Suppressor macrophage (primary cell): ENCODE results near the gene ARAP1.

Experiments
- DNase-seq, 4 experiments: peaks; one replicate each; pipeline ENCODE4 v3.0.0-alpha.2; 2020 to 2022

The ARAP1 gene

GRCh38 chr11:72703267-72704008 lies 48.8 kb downstream of the ARAP1 start:
- no peak for DNase-seq

- no peak for DNase-seq
Measured at GRCh38 chr11:72702577-72703241, 49.5 kb downstream of the ARAP1 start.

- no peak for DNase-seq
Measured at GRCh38 chr11:72702096-72702495, 50.1 kb downstream of the ARAP1 start.

- DNase-seq = no peak
Measured at GRCh38 chr11:72701466-72701865, 50.7 kb downstream of the ARAP1 start.

GRCh38 chr11:72700146-72700545 lies 52.1 kb downstream of the ARAP1 start:
- DNase-seq = no peak

GRCh38 chr11:72697814-72698213 lies 54.4 kb downstream of the ARAP1 start:
- no peak for DNase-seq

- DNase-seq = no peak
Measured at GRCh38 chr11:72696866-72697700, 55.1 kb downstream of the ARAP1 start.

GRCh38 chr11:72695354-72695753 lies 56.9 kb downstream of the ARAP1 start:
- no peak for DNase-seq

GRCh38 chr11:72693271-72693968 lies 58.8 kb downstream of the ARAP1 start:
- no peak for DNase-seq

GRCh38 chr11:72692498-72693237 lies 59.5 kb downstream of the ARAP1 start:
- DNase-seq = no peak

- peak in 3 of 4 experiments; percentile 47 to 64 (median 51) for DNase-seq
Measured at GRCh38 chr11:72690166-72690565, 62.0 kb downstream of the ARAP1 start.

GRCh38 chr11:72688929-72689328 lies 63.3 kb downstream of the ARAP1 start:
- no peak for DNase-seq

GRCh38 chr11:72688486-72688885 lies 63.7 kb downstream of the ARAP1 start:
- no peak for DNase-seq

GRCh38 chr11:72687326-72687725 lies 64.9 kb downstream of the ARAP1 start:
- no peak for DNase-seq

GRCh38 chr11:72686639-72687220 lies 65.5 kb downstream of the ARAP1 start:
- no peak for DNase-seq

GRCh38 chr11:72685560-72686480 lies 66.4 kb downstream of the ARAP1 start:
- no peak for DNase-seq

- peak; percentile 42 to 65 (median 61) for DNase-seq
Measured at GRCh38 chr11:72684236-72684912, 67.8 kb downstream of the ARAP1 start.

- peak; percentile 52 to 69 (median 62) for DNase-seq
Measured at GRCh38 chr11:72683782-72684200, 68.4 kb downstream of the ARAP1 start.

- DNase-seq = no peak
Measured at GRCh38 chr11:72682858-72683243, 69.4 kb downstream of the ARAP1 start.
